Endothelial cell of umbilical vein (primary cell): ENCODE measurements around the gene CCNJL.

Experiments
- EZH2 ChIP-seq: IDR thresholded peaks from 2 replicates; pipeline ENCODE4 v1.6.1; 2012; ENCODE audit warnings: borderline replicate concordance, low read depth, mild to moderate bottlenecking, moderate library complexity, low read length, inconsistent platforms; ENCODE audit not compliant: severe bottlenecking
- FOS ChIP-seq: IDR thresholded peaks from 2 replicates; pipeline ENCODE4 v1.6.1; 2011; ENCODE audit warnings: mild to moderate bottlenecking, low read length, moderate library complexity, borderline replicate concordance; ENCODE audit not compliant: insufficient read depth
- GATA2 ChIP-seq: IDR thresholded peaks from 2 replicates; pipeline ENCODE4 v1.7.0; 2011; ENCODE audit warnings: low read depth, mild to moderate bottlenecking, moderate library complexity, mixed read lengths, low read length; ENCODE audit not compliant: insufficient read length, insufficient read depth
- JUN ChIP-seq: IDR thresholded peaks from 2 replicates; pipeline ENCODE4 v1.6.1; 2011; ENCODE audit warnings: borderline replicate concordance, low read depth; ENCODE audit not compliant: insufficient read length, insufficient read depth
- MYC ChIP-seq: IDR thresholded peaks from one replicate; pipeline ENCODE4 v1.6.1; 2011; ENCODE audit warnings: mild to moderate bottlenecking, low read depth, low read length
- POLR2A ChIP-seq: IDR thresholded peaks from 2 replicates; pipeline ENCODE4 v1.6.1; 2012; ENCODE audit warnings: low read depth, mild to moderate bottlenecking, control low read depth, low read length
- POLR2AphosphoS5 ChIP-seq: IDR thresholded peaks from 2 replicates; pipeline ENCODE4 v1.6.1; 2012; ENCODE audit warnings: low read depth, mild to moderate bottlenecking, control low read depth, low read length, moderate library complexity; ENCODE audit not compliant: insufficient read depth
- TF ChIP-seq, protein P1 (sequence below), 2 donors: IDR thresholded peaks; 1 replicate in 1 of 2; 2 replicates in 1 of 2; pipeline ENCODE4 v1.5.1; 2011; ENCODE audit warnings: low read length in 2 of 2, mild to moderate bottlenecking in 2 of 2, moderate library complexity in 2 of 2, control low read depth in 1 of 2, inconsistent platforms in 1 of 2, low read depth in 1 of 2; ENCODE audit not compliant: insufficient read depth in 1 of 2; ENCODE audit errors: extremely low read depth in 1 of 2
- TF ChIP-seq, protein P2 (sequence below): IDR thresholded peaks from 2 replicates; pipeline ENCODE4 v1.6.1; 2011; ENCODE audit not compliant: insufficient read depth, insufficient read length

DNA sequence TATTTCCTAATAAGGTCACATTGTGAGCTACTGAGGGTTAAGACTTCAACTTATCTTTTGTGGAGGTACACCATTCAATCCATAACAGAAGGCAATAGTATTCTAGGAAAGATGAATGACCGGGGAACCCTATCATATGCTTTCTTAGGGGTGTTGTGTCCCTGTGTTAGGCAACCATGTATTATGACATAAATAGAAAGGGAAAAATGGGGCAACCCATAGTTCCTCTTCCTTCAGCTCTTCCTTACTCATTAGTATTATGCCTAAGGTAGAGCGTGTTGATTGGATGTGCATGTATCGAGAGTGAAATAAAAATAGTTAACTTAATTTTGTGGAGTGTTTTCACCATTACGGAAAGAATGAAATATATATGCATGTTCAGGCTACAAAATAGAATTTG, 6.0 kb upstream of the CCNJL start:
- TF ChIP-seq MYC (no peak), POLR2A (no peak), POLR2AphosphoS5 (no peak), EZH2 (no peak), FOS (no peak), GATA2 (no peak), JUN (no peak)
- TF ChIP-seq, protein P1, sequence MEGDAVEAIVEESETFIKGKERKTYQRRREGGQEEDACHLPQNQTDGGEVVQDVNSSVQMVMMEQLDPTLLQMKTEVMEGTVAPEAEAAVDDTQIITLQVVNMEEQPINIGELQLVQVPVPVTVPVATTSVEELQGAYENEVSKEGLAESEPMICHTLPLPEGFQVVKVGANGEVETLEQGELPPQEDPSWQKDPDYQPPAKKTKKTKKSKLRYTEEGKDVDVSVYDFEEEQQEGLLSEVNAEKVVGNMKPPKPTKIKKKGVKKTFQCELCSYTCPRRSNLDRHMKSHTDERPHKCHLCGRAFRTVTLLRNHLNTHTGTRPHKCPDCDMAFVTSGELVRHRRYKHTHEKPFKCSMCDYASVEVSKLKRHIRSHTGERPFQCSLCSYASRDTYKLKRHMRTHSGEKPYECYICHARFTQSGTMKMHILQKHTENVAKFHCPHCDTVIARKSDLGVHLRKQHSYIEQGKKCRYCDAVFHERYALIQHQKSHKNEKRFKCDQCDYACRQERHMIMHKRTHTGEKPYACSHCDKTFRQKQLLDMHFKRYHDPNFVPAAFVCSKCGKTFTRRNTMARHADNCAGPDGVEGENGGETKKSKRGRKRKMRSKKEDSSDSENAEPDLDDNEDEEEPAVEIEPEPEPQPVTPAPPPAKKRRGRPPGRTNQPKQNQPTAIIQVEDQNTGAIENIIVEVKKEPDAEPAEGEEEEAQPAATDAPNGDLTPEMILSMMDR (IDR thresholded peaks at IDR 0.05; ENCODE audit: extremely low read depth in 1 of 2, insufficient read depth in 1 of 2, low read depth in 1 of 2, low read length in 2 of 2), result no peak
- TF ChIP-seq, protein P2, sequence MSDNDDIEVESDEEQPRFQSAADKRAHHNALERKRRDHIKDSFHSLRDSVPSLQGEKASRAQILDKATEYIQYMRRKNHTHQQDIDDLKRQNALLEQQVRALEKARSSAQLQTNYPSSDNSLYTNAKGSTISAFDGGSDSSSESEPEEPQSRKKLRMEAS, result no peak
